Measurements from ENCODE around the gene ARID4B.

ARID4B gene

GRCh38 chr1:235319255-235319654, 8.7 kb downstream of the ARID4B start:
- H3K4me2 ChIP-seq (ENCODE audit: low read length): no peak overlapping the region
- H2AFZ ChIP-seq (ENCODE audit: low read depth, low read length): no peak overlapping the region
- H4K20me1 ChIP-seq (ENCODE audit: insufficient read depth, low read length): peaks cover 87% of the 10 kb centered on the region

GRCh38 chr1:235317168-235317567, 10.8 kb downstream of the ARID4B start:
- Histone ChIP-seq H3K4me2 (ENCODE audit: low read length) (0 out of 2 replicates have a peak overlapping the region, but pooled peaks have one; percentile 7), H3K4me3 (ENCODE audit: low read length) (no peak overlapping the region), H2AFZ (ENCODE audit: low read depth, low read length) (no peak overlapping the region), H3K4me1 (ENCODE audit: low read length) (peaks cover 9% of the 10 kb centered on the region), H3K27me3 (ENCODE audit: low read depth, low read length) (no peaks in the 10 kb centered on the region), H3K27ac (ENCODE audit: low read length) (0 out of 2 replicates have a peak overlapping the region, but pooled peaks have one; percentile 6), H3K9me3 (ENCODE audit: insufficient read depth, low read length) (no peaks in the 10 kb centered on the region), H4K20me1 (ENCODE audit: insufficient read depth, low read length) (peaks cover 87% of the 10 kb centered on the region), H3K9ac (ENCODE audit: low read length) (no peak overlapping the region), H3K79me2 (ENCODE audit: low read length) (peaks cover 98% of the 10 kb centered on the region), H3K36me3 (replicated peaks; ENCODE audit: low read depth, low read length) (peaks cover 30% of the 10 kb centered on the region)
- TF ChIP-seq EZH2phosphoT487 (IDR thresholded peaks at IDR 0.05; ENCODE audit: low read depth) (no peak), CTCF (IDR thresholded peaks at IDR 0.05; ENCODE audit: low read depth, low read length) (no peak)

More at GRCh38 chr1:235319255-235319654, 8.7 kb downstream of the ARID4B start:
- Histone ChIP-seq H3K4me3 (ENCODE audit: low read length) (no peak overlapping the region), H3K9ac (ENCODE audit: low read length) (no peak overlapping the region), H3K27me3 (ENCODE audit: low read depth, low read length) (no peaks in the 10 kb centered on the region), H3K9me3 (ENCODE audit: insufficient read depth, low read length) (no peaks in the 10 kb centered on the region), H3K36me3 (replicated peaks; ENCODE audit: low read depth, low read length) (peaks cover 33% of the 10 kb centered on the region), H3K79me2 (ENCODE audit: low read length) (peaks cover 98% of the 10 kb centered on the region), H3K27ac (ENCODE audit: low read length) (no peak overlapping the region), H3K4me1 (ENCODE audit: low read length) (peaks cover 12% of the 10 kb centered on the region)
- TF ChIP-seq EZH2phosphoT487 (IDR thresholded peaks at IDR 0.05; ENCODE audit: low read depth) (no peak), CTCF (IDR thresholded peaks at IDR 0.05; ENCODE audit: low read depth, low read length) (no peak)

GRCh38 chr1:235315735-235316134, 12.2 kb downstream of the ARID4B start:
- Histone ChIP-seq H3K4me3 (ENCODE audit: low read length) (no peak overlapping the region), H3K27me3 (ENCODE audit: low read depth, low read length) (no peaks in the 10 kb centered on the region), H3K79me2 (ENCODE audit: low read length) (peaks cover 98% of the 10 kb centered on the region), H4K20me1 (ENCODE audit: insufficient read depth, low read length) (peaks cover 82% of the 10 kb centered on the region), H3K9me3 (ENCODE audit: insufficient read depth, low read length) (no peaks in the 10 kb centered on the region), H3K4me2 (ENCODE audit: low read length) (no peak overlapping the region), H3K27ac (ENCODE audit: low read length) (no peak overlapping the region), H2AFZ (ENCODE audit: low read depth, low read length) (no peak overlapping the region), H3K36me3 (replicated peaks; ENCODE audit: low read depth, low read length) (peaks cover 33% of the 10 kb centered on the region), H3K4me1 (ENCODE audit: low read length) (peaks cover 9% of the 10 kb centered on the region), H3K9ac (ENCODE audit: low read length) (no peak overlapping the region)
- TF ChIP-seq CTCF (IDR thresholded peaks at IDR 0.05; ENCODE audit: low read depth, low read length) (no peak), EZH2phosphoT487 (IDR thresholded peaks at IDR 0.05; ENCODE audit: low read depth) (no peak)

GRCh38 chr1:235315173-235315572, 12.8 kb downstream of the ARID4B start:
- no peak overlapping the region for H3K4me2 ChIP-seq (ENCODE audit: low read length)
- no peaks in the 10 kb centered on the region for H3K27me3 ChIP-seq (ENCODE audit: low read depth, low read length)
- peaks cover 98% of the 10 kb centered on the region for H3K79me2 ChIP-seq (ENCODE audit: low read length)
- no peak for TF ChIP-seq EZH2phosphoT487 (IDR thresholded peaks at IDR 0.05; ENCODE audit: low read depth)
- no peak for TF ChIP-seq CTCF (IDR thresholded peaks at IDR 0.05; ENCODE audit: low read depth, low read length)
- H3K4me1 ChIP-seq (ENCODE audit: low read length): peaks cover 9% of the 10 kb centered on the region
- no peak overlapping the region for H3K4me3 ChIP-seq (ENCODE audit: low read length)
- no peak overlapping the region for H3K27ac ChIP-seq (ENCODE audit: low read length)
- peaks cover 82% of the 10 kb centered on the region for H4K20me1 ChIP-seq (ENCODE audit: insufficient read depth, low read length)
- H3K36me3 ChIP-seq (replicated peaks; ENCODE audit: low read depth, low read length): peaks cover 33% of the 10 kb centered on the region
- H3K9me3 ChIP-seq (ENCODE audit: insufficient read depth, low read length): no peaks in the 10 kb centered on the region
- H3K9ac ChIP-seq (ENCODE audit: low read length): no peak overlapping the region
- no peak overlapping the region for H2AFZ ChIP-seq (ENCODE audit: low read depth, low read length)
